Astrocyte of the cerebellum (primary cell): ENCODE results near the gene TRIL.

Experiments
- DNase-seq: peaks from one replicate; pipeline ENCODE4 v3.0.0-alpha.2; 2011; ENCODE audit warnings: low read depth
- H3K4me3 ChIP-seq: 2 replicates; pipeline ENCODE4 v1.5.1; 2011; ENCODE audit warnings: mild to moderate bottlenecking, low read depth, low read length, moderate library complexity
- CTCF ChIP-seq: IDR thresholded peaks from 2 replicates; pipeline ENCODE4 v1.5.1; 2012; ENCODE audit warnings: low read length, low read depth, moderate library complexity, mild to moderate bottlenecking; ENCODE audit errors: missing control alignments
- in situ Hi-C: cut with HindIII; loops from 2 replicates; pipeline ENCODE4 v1.10.0; 2017; ENCODE audit warnings: low sequenced_read_pairs

TRIL gene

GRCh38 chr7:28905464-28905863, 52.7 kb downstream of the TRIL start:
- DNase-seq, result no peak
- TF ChIP-seq CTCF, result no peak
- no peak overlapping the region for H3K4me3 ChIP-seq
- in situ Hi-C loops, result no loop called here

- peak overlapping the region; percentile 7 for H3K4me3 ChIP-seq
Observed at GRCh38 chr7:28904578-28905048, 53.5 kb downstream of the TRIL start.

DNA sequence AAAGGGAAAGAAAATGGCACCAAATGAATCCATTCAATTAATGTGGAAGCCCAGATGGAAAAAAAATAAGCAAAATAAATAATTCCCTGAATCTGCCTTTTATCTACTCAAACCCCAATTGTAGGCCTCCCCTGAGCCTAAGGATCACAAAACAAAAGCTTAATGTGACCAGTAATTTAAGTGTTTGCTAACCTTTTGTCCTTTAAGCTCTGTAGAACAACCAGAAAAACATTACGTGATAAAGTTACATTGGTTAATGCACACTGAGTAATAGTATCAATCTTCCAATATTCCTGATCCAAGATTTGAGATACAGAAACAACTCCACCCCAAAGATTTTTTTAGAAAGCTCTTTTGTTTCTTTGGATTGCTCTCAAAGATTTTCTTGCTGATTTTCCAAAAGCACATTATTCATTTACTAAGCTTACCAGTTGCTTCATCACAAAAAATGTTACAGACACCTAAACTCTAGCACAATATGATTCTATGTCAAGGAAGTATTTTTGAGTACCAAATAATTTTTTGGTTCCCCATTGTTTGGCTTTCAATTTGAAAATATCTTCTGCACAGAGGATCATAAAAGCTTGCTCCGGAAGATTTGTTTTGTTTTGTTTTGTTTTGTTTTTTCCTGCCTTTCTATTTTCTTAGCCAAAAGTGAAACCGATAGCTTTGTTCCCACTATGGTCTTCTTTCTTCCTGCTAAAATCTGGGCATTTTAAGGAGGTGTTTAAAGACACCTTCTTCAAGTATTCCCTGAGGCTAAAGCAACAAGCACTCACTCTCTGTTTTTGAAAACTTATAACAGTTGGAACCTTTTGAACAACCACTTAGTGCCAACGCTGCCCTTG, 54.2 kb downstream of the TRIL start:
- in situ Hi-C loops, result no loop called here
- TF ChIP-seq CTCF, result no peak
- peak overlapping the region; percentile 7 for H3K4me3 ChIP-seq
- no peak for DNase-seq

More at GRCh38 chr7:28904578-28905048, 53.5 kb downstream of the TRIL start:
- TF ChIP-seq CTCF, result no peak
- in situ Hi-C loops, result no loop called here
- DNase-seq, result no peak
